SH-SY5Y (cell line): Measurements from ENCODE around the gene CSAG2.

Experiments
- GATA2 ChIP-seq: IDR thresholded peaks from 2 replicates; pipeline ENCODE4 v1.6.1; 2011; ENCODE audit warnings: mild to moderate bottlenecking, low read depth, low read length
- GATA3 ChIP-seq: IDR thresholded peaks from 2 replicates; pipeline ENCODE4 v1.6.1; 2011; ENCODE audit warnings: low read depth, mild to moderate bottlenecking, low read length, moderate library complexity

DNA sequence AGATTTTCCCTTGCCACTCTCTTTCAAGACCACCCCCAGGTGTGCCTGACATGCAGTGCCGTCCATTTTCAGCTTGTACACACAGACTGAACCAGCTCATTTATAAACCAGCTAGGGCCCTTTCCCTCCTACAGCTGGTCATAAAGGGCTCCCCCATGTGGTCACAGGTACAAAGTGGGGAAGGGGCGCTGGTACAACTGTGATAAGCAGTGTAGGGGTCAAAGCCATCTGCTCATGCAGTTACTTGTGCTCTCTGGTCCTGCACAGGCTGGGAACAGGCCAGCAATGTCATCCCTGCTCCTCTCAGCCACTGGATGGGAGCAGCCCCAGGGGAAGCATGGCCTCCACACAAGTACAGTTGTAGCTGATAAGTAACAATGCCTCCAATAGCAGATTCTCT is 50.8 kb downstream of the CSAG2 start:
- TF ChIP-seq GATA2, result no peak
- TF ChIP-seq GATA3, result no peak
